Activated T-cell treated with anti-CD3 and anti-CD28 coated beads for 24 hours (primary cell): ENCODE data around the gene MCRIP1.
A peak's percentile ranks its signal among the peaks of the same experiment; 100 is the strongest.

Source experiments
- DNase-seq: peaks from one replicate; pipeline ENCODE4 v3.0.0-alpha.2; 2020; ENCODE audit warnings: low read depth

The MCRIP1 gene, protein sequence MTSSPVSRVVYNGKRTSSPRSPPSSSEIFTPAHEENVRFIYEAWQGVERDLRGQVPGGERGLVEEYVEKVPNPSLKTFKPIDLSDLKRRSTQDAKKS

DNA sequence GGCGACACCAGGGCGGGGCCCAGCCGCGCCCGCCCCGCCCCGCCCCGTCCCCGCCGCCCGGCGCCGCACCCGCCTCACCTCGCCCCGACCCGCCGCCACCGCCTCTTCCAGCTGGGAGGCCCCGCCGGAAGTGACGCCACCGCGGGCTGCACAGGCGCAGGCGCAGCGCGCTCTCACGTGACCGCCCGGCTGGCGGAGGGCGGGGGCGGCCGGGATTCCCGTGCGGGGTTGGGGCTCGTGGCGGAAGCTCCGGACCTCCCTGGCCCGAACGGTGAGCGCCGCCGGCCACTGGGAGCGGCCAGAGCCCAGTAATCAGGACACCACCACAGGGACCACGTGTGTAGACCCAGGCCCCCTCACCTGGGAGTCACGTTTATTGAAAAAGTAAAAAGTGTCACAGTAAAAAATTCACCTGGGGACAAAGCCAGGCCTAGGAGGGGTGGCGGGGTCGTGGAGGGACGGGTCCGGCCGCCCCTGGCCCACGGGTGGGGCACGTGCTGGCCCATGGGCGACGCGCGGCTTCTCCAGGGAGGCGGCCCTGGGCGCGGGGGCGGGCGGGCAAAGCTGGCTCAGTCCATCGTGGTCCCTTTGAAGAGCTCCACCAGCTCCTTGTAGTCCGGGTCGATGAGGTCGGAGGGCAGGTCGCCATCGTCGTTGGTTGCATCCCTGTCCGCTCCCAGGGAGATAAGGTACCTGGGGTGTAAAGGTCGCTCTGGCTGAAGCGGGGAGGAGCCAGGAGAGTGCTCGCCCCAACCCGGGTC, at the start of gene MCRIP1:
TSS of gene MCRIP1 (minus strand) at position 132 of the 761 bp plus-strand sequence. CDS start 8,785 bp downstream, outside the sequence.
- DNase-seq, result peak; percentile 94

DNA sequence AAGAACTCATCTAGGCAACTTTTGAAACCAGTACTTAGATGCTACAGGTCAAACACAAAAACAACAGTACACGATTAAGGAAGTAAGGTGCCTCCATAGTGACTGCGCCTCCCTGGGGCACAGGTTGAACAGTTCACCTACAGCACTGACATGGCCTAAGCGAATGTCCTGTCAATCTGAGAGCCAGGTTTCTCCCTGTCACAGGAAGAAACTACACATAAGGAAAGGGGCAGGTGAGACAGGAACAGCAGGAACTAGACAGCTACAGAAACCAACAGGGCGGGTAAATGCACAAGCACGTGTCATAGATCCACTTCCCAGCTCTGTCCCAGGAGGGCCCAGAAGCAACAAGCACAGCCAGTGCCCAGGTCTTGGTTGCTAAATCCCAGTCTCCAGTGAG, 46.0 kb upstream of the MCRIP1 start:
- DNase-seq, result no peak

DNA sequence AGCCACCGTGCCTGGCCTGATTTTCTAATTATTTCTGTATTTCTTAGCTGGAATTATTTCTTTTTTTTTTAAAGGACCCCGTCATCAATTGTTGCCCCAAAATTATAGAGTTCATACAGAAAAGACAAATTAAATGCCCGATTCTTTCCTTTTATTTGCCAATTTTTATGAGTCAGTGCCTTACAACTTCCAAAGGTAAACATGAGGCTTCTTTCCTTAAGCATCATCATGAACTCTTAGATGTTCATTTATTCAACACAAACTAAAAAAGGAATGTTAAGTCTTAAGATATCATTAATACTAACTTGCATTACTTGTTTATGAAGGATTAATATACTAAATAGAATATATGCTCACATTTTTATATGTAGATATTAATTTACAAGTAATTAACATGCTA, 45.2 kb upstream of the MCRIP1 start:
- DNase-seq, result no peak

DNA sequence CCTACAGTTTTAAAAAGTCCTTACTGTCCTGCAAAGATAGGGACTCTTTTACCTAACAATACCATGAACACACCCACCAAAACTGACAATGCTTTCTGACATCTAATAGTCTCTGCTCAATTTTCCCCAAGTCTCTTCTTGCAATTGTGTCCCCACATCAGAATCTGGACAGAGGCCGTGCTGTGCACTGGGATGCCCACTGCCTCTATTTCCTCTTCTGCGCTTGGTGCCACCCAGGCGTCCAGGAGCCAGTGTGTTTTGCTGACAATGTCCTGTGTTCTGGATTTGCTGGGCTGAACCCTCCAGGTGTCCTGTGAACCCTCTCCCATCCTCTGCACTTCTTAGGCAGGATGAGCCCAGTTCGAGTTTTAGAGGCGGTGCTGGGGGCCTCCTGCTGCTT, 44.5 kb upstream of the MCRIP1 start:
- DNase-seq, result no peak

DNA sequence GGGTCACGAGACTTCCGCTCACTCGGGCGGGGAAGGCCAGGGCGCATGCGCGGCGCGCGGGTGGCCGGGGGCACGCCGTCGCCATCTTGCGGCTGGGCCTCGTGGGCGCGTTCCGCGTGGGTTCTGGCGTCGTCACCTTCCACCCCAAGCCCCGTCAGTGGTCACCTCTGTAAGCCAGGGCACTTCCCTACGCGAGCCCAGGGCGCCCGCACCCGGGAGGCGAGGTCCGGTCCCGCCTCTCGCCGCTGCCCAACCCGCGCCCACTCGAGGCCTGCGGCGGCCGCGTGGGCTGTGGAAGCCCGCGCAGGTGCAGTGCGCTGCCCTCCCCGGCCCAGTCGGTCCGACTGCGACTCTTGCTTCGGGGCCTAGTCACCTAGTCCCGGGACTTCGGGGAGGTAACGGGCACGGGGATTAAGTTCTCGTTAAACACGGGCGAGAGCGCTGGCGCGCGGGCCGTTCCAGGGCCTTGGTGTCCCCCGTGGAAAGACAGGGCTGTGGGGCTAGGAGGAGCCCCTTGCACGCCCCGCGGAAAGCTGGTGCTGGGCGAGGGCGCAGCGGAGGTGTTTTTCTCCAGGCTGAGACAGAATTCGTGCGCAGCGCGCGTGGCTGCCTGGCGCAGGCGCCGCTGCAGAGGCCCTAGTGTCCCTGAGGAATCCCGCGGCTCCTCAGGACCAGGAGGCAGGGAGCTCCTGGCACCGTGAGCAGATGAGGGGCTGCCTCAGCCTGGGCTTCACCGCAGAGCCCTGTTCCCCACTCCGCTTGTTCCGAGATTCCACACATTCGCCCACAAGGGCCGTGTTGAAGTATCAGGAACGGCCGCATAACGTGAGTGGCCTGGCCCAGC, 38.5 kb upstream of the MCRIP1 start:
- DNase-seq, result peak; percentile 92

DNA sequence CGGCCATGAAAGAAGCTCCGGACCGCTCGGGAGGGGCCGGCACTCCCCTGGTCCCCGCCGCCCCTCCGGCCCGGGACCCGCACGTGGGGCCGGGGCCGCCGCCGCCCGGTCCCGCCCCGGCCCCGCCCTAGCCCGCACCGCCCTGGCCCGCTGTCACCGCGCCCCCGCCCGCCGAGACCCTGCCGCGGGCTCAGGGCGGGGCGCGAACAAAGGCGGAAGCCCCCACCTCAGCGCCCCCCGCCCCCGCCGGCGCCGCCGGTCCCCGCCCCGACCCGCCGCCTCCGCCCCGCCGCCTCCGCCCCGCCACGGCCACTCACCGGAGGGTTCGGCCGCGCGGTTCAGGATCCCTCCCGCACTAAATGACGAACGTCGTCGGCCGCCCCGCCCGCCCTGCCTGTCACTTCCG, 37.9 kb upstream of the MCRIP1 start, which contains the start of gene ARHGDIA:
TSS of gene ARHGDIA (minus strand) at position 357 of the 406 bp plus-strand sequence. CDS start 1,407 bp downstream, outside the sequence.
- no peak for DNase-seq

DNA sequence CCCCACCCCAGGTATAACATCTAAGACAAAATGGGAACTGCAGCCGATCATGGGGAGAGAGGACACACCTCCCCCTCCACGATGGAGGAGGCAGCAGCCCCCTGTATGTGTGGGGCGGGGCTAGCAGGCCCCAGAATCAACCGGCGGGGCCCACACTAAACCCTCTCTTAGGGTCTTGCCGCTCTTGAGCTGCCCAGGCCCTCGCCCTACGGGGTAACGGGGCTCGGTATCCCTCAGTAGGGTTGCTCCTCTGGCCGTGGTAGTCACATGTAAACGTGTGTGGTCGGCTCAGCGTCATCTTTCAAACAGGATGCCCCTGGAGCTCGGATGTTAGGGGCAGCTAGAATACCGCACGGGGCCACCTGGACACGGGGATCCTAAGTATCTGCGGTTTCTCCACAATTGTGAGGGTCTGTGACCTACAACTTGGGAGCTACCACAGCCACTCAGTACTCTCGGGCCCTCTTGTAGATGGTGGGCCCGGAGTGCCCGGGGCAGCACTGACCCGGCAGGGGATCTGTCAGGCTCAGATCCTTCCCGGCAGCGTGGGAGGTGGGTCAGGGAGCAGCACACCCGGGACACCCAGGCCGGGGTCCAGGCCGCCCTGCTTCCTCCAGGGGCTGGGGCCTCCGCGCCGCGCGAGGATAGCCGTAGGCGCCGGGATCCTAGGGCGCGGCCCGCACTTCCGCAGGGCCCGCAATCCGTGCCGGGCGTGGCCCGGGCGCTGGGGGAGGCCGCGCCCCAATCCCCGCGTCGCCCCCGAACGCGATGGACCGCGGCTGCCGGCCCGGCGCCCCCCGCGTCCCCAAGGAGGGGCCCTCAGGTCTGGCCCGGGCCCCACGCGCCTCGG, 37.3 kb upstream of the MCRIP1 start:
- DNase-seq, result no peak

DNA sequence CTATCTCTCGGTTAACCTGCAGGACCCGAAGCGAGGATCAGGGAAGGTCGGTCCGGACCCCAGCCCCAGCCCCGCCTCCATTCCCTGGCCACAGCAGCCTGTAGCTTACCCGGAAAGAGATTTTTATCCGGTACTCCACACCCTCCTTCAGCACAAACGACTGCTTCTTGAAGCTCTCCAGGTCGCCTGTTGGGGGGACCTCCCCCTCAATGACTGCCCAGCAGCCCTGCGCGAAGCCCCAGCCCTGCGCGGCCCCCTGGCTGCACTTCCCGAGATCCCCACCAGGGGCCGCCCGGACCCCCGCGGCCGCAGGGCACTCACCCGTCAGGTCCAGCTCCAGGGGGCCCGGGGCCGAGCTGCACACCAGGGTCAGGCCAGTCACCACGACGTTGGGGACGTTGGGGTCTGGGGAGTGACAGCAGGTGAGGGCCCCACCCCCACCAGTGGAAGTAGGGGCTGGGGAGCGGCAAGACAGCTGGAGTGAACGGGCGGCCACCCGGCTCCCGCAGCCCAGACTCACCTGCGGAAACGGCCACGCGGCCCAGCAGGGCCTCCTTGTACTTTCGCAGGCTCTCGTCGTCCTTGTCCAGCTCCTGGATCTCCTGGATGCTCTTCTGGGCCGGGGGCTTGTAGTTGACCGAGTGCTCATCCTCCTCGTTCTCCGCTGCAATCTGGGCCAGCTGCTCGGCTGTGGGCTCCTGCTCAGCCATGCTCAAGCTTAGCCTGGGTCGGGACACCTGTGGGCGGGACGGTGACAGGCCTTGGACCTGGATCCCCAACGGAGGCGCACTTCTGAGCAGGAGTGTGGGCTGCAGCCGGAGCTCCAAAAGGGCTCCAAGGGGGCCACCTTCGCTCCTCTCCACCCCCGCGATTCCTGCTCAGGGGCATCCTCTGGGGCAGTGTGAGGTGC, 36.4 kb upstream of the MCRIP1 start:
- no peak for DNase-seq

DNA sequence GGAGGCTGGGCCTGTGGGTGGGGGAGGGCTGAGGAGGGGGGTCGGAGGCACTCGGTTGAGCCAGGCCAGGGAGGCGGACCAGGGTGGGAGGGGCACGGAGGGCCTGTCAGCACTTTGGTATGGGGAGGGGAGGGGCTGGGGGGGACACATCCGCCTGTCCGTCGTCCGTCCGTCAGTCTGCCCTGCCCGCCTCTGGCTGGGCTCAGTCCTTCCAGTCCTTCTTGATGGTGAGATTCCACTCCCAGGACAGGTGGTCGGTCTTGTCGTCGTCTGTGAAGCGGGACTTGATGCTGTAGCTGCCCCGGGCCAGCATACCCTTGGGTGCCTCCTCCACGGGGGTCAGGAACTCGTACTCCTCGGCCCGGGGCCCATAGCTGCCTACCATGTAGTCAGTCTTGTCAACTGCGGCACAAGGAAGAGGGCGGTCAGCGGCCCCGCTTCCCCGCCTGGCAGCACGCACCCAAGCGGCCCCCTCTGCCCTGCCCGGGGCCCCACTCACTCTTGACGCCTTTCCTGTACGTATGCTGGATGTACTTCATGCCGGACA, 35.7 kb upstream of the MCRIP1 start:
- DNase-seq, result no peak

DNA sequence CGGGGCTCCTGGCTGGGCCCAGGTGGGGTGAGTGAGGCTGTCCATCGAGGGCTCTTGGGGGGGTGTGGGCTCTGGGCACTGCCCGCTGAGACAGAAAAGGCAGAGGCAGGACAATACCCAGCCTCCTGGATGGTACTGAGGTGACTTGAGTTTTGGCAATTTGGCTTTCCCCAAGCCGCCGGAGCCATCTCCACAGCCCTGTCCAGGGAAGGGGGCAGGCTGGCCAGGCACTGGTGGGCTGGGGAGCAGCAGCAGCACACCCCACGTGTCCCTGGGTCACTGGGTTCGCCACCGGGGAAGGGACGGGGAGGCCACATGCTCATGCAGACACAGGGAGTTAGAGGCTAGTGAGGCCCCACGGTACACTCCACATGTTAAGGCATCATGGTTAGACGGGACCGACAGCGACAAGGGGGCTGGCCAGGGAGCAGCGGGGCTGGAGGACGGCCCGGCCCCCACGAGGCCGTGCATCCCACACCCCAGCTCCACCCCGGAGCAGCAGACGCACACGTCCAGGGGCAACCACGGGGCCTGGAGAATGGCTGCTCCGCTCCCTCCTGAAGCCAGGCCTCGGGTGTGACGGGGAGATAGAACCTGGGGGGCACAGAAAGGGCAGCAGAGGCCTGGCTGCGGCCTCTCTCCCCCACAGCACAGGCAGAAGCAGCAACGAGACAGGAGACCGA, 35.0 kb upstream of the MCRIP1 start:
- DNase-seq, result no peak

DNA sequence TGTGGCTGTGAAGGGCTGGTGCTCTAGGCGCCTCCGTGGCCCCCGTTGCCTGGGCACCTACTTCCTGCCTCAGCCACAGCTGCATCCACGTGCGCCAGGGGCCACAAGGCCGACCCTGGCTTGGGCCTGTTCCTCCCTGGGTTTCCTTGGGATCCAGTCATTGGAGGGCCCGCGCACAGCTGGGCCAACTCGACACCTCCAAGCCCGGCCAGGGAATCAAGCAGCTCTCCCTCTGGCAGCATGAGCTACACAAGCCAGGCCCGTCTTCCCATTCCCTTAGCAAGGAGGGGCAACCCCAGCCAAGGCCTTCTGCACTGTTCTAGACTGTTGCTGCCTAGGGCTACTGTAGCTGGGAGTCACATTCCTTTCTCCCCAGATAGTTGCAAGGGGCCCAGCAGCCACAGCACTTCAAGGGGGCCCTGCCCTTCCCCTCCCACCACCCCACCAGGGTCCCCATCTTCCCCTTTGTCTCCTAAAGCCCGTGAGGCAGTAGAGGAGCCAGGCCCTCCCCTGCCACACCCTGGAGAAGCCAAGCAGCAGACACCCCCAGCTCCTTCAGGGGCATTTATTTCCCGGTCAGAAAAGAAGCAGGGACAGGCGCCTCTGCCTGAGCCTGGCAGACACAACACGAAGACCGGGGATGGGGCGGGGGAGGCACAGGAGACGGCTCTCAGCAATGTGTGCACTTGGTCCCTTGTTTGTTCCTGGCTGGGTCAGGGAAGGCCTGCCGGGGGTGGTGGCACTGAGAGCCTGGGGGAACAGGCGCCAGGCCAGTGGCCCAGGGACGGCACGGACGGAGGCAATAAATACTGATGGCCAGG, 34.3 kb upstream of the MCRIP1 start:
- DNase-seq, result no peak

DNA sequence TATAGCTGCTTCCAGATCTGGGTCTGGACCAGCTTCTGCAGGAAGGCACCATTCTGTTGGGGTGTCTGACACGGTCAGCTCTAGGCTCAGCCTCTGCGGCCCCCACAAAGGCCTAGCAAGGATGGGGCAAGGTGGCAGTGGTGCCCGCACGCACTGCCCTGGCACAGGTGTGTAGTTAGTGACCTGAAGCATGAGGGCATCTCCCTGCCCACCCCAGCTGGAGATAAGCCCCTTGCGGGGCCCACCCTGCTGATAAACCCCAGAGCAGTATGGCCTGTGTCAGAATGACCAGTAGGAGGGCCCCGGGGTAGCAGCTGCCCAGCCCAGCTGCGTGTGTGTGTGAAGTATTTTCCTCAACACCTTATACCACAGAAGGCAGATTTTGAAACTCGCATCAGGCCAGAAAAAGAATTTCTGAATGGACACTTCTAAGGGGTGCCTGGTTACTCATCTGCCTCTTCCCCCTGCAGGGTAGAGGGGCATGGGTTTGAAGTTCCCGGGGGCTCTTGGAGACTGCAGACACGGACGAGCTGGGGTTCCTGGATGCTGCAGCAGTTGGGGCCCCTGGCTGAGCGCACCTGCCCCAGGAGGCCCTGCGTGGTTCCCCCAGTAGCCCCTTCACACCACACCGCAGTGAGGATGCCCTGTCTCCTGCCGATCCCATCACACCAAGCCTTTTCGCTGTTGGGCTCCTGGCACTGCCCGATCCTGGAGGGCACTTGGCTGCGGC, 33.5 kb upstream of the MCRIP1 start:
- DNase-seq, result no peak

DNA sequence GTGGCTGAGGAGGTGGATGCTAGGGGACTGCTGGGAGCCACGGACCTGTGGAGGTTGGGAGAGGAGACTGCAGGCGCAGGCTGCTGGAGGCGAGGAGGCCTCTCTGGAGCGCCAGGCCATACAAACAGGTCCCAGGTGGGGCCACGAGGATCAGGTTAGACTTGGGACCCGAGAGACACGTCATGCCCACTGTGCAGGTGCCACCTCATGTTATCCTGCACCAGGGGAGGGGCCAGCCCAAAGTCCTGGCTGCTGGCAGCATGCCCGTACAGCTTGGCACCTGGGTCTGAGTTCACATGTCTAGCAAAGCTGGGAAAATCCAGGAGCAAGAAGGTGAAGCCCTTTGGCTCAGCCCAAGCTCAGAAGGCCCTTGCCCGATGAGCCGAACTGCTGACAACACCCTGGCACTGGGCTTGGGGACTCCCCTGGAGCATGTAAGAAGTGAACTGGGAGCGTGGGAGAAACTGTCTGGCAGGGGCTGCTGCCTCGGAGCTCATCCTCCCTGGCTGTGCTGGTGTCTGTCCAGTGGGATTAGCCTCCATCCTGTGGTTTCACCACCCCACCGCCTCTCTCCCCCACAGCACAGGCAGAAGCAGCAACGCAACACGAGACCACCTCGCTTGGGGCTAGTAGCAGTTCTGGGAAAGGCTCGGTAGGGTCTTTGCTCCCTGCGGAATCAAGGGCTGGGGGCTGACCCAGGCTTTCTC, 32.8 kb upstream of the MCRIP1 start:
- DNase-seq, result no peak

DNA sequence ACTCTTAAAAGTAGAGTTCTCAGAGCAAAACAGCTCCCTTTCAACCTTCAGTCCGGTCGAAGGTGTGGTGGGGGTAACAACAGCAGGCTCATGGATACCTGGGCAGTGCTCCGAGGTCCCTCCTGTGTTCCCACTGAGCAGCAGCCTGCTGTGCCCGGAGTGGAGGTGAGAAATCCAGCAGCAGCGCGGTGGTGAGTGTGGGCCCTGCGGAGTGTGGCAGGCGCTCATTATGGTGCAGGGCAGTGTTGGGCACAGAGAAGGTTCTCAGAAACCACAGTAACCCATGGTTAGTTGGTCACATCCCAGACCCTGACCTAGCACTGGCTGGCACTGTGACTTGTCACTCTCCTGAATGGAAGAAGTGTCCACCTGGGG, 32.3 kb upstream of the MCRIP1 start:
- DNase-seq, result no peak

DNA sequence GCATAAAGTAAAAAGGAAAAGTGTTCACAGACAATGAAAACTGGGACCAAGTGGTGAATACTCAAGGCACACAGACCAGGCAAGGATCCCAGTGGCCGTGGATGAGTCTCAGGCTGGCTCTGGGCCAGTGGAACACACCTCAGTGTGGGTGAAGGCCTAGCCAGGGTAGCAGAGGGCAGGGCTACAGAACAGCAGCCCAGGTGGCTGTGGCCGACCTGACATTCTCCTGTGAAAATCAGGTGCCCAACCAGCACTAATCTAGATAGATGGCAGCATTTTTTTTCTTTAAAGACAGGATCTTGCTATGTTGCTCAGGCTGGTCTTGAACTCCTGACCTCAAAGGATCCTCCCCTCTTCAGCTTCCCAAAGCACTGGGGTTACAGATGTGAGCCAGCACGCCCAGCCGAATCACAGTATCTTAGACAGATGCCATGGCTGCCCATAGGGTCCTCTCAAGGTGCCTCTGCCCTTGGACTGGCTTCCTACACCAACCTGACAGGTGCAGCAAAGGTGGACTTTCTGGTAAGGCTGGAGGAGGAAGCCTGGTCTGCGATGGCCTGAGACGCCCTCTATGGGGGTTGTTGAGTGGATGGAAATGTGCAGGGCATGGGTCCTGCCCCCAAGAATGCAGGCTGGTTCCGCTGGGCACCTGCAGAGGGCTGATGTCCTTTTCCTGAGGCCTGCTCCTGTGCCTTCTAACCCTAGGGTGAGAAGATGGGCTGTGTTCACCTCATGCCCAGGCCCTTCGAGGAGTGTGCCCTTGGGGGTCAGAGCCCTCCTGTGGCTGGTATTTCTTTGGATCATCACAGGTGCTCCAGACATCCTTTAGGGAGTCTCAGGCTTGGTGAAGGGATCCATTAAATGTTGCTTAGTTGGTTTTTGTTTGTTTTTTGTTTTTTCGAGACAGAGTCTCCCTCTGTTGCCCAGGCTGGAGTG, 31.0 kb upstream of the MCRIP1 start:
- no peak for DNase-seq

DNA sequence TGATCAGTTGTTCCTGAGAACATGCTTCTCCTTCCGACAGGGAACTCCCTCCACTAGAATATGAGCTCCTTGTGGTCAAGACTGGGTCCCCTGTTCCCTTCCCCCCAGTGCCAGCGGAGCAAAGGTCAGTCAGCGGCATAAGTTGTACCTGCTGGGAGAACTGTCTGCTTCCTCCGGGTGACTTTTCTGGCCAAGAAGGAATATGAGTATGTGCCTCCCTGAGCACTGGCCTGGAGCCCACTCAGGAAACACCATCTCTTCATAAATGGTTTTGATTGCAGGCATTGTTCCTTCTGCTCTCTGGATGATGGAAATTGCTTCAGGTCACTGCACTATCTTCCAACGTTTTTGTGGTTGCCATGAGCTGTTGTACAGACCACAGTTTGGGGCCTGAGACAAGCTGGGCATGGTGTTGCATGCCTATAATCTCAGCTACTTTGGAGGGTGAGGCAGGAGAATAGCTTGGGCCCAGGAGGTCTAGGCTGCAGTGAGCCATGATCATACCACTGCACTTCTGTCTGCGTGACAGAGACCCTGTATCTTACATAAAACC, 30.1 kb upstream of the MCRIP1 start:
- no peak for DNase-seq
